Liver (tissue), 9 donors: Measurements from ENCODE around the gene PSD4. TPM values are rescaled to one million over a fixed set of nuclear protein-coding genes. Genes with fewer than 3 reads are reported as not detected.

Source experiments
- DNase-seq: peaks from one replicate; pipeline ENCODE4 v3.0.0-alpha.2; 2017; ENCODE audit warnings: low spot score
- H3K27ac ChIP-seq, 2 donors: one replicate each; pipeline ENCODE4 v1.7.0; 2013; ENCODE audit warnings: inconsistent platforms in 2 of 2, low read length in 2 of 2, control low read depth in 1 of 2, low read depth in 1 of 2, mild to moderate bottlenecking in 1 of 2
- H3K27me3 ChIP-seq, 4 donors: one replicate each; pipeline versions ENCODE4 v1.6.1 to v1.7.0; 2013; ENCODE audit warnings: low read length in 3 of 4, inconsistent platforms in 1 of 4, mild to moderate bottlenecking in 1 of 4, moderate library complexity in 1 of 4; ENCODE audit not compliant: control insufficient read depth in 4 of 4, insufficient read depth in 4 of 4
- H3K36me3 ChIP-seq, 4 donors: one replicate each; pipeline versions ENCODE4 v1.6.1 to v1.7.0; 2013; ENCODE audit warnings: low read length in 3 of 4, mild to moderate bottlenecking in 3 of 4, low read depth in 1 of 4, moderate library complexity in 1 of 4; ENCODE audit not compliant: control insufficient read depth in 4 of 4, insufficient read depth in 3 of 4
- H3K4me1 ChIP-seq, 4 donors: one replicate each; pipeline versions ENCODE4 v1.6.1 to v1.7.0; 2013; ENCODE audit warnings: low read length in 3 of 4, mild to moderate bottlenecking in 3 of 4, moderate library complexity in 1 of 4; ENCODE audit not compliant: control insufficient read depth in 4 of 4, insufficient read depth in 4 of 4
- H3K4me3 ChIP-seq, 3 donors: one replicate each; pipeline versions ENCODE4 v1.6.1 to v1.7.0; 2013; ENCODE audit warnings: low read length in 3 of 3, control low read depth in 1 of 3, low read depth in 1 of 3, mild to moderate bottlenecking in 1 of 3
- H3K9ac ChIP-seq, 2 donors: one replicate each; pipeline ENCODE4 v1.7.0; 2013; ENCODE audit warnings: low read length in 2 of 2, mild to moderate bottlenecking in 2 of 2, moderate library complexity in 2 of 2, control low read depth in 1 of 2, low read depth in 1 of 2
- H3K9me3 ChIP-seq, 4 donors: one replicate each; pipeline versions ENCODE4 v1.6.1 to v1.7.0; 2013; ENCODE audit warnings: low read length in 3 of 4; ENCODE audit not compliant: control insufficient read depth in 4 of 4
- EGR1 ChIP-seq, 2 donors: IDR thresholded peaks; 2 replicates each; pipeline ENCODE4 v1.6.1; 2016 to 2018; ENCODE audit warnings: antibody characterized with exemption in 2 of 2, low read depth in 2 of 2
- FOXA1 ChIP-seq: IDR thresholded peaks from 2 replicates; pipeline ENCODE4 v1.6.1; 2016; ENCODE audit warnings: antibody characterized with exemption
- FOXA2 ChIP-seq: IDR thresholded peaks from 2 replicates; pipeline ENCODE4 v1.6.1; 2016; ENCODE audit warnings: antibody characterized with exemption
- GABPA ChIP-seq, 2 donors: IDR thresholded peaks in 1 of 2; conservative IDR thresholded peaks in 1 of 2; 2 replicates each; pipeline ENCODE4 v1.6.1; 2016; ENCODE audit warnings: antibody characterized with exemption in 2 of 2, mild to moderate bottlenecking in 1 of 2, moderate library complexity in 1 of 2
- HNF4A ChIP-seq, 2 donors: conservative IDR thresholded peaks; 2 replicates each; pipeline ENCODE4 v1.6.1; 2016; ENCODE audit warnings: antibody characterized with exemption in 2 of 2, mild to moderate bottlenecking in 2 of 2
- HNF4G ChIP-seq: IDR thresholded peaks from 2 replicates; pipeline ENCODE4 v1.6.1; 2016; ENCODE audit warnings: antibody characterized with exemption
- JUND ChIP-seq, 2 donors: IDR thresholded peaks; 2 replicates each; pipeline ENCODE4 v1.6.1; 2016; ENCODE audit warnings: antibody characterized with exemption in 2 of 2
- NR2F2 ChIP-seq: IDR thresholded peaks from 2 replicates; pipeline ENCODE4 v1.6.1; 2016; ENCODE audit warnings: antibody characterized with exemption
- RAD21 ChIP-seq, 2 donors: IDR thresholded peaks; 2 replicates each; pipeline ENCODE4 v1.6.1; 2016; ENCODE audit warnings: antibody characterized with exemption in 2 of 2, mild to moderate bottlenecking in 2 of 2
- RXRA ChIP-seq, 2 donors: IDR thresholded peaks; 2 replicates each; pipeline ENCODE4 v1.6.1; 2017 to 2018; ENCODE audit warnings: antibody characterized with exemption in 2 of 2, mild to moderate bottlenecking in 1 of 2
- SP1 ChIP-seq: IDR thresholded peaks from 2 replicates; pipeline ENCODE4 v1.6.1; 2018; ENCODE audit warnings: antibody characterized with exemption, mild to moderate bottlenecking
- YY1 ChIP-seq: IDR thresholded peaks from 2 replicates; pipeline ENCODE4 v1.6.1; 2016; ENCODE audit warnings: antibody characterized with exemption, mild to moderate bottlenecking
- WGBS: extraction: QIAGEN DNeasy Blood & Tissue Kit; methylation state at CpG from one replicate; pipeline ENCODE4 v1.1.7; 2013; 5-methylcytosine and 5-hydroxymethylcytosine counted together
- polyA plus RNA-seq, 2 donors: library from polyadenylated mRNA; stranded (reverse) in 1 of 2; unstranded in 1 of 2; fragments of 200-250 nt in 1 of 2; fragments of >200 nt in 1 of 2; fragmentation: Nextera tagmentation in 1 of 2; extraction: Ambion mirVana in 1 of 2; gene quantifications; one replicate each; pipeline versions ENCODE4 v1.2.1 to v1.2.3, GENCODE V29; 2013 to 2015
- total RNA-seq, 2 donors: library from RNA; depleted of rRNA; stranded (reverse); fragments of >200 nt; gene quantifications; one replicate each; pipeline ENCODE4 v1.2.3, GENCODE V29; 2014
- TF ChIP-seq, protein P1 (sequence below): IDR thresholded peaks from 2 replicates; pipeline ENCODE4 v1.6.1; 2016; ENCODE audit warnings: antibody characterized with exemption
- TF ChIP-seq, protein P2 (sequence below): fragments of 150-350 bp; IDR thresholded peaks from 2 replicates; pipeline ENCODE4 v1.5.1; 2017; ENCODE audit warnings: improper control_type of control experiment, low read depth, low read length; ENCODE audit not compliant: missing input control
- TF ChIP-seq, protein P3 (sequence below): IDR thresholded peaks from 2 replicates; pipeline ENCODE4 v1.6.1; 2016; ENCODE audit warnings: antibody characterized with exemption
- TF ChIP-seq, protein P4 (sequence below): IDR thresholded peaks from 2 replicates; pipeline ENCODE4 v1.6.1; 2016; ENCODE audit warnings: antibody characterized with exemption
- TF ChIP-seq, protein P5 (sequence below): IDR thresholded peaks from 2 replicates; pipeline ENCODE4 v1.6.1; 2016; ENCODE audit warnings: antibody characterized with exemption, mild to moderate bottlenecking
- donor health status: healthy.
- donor health status: healthy.
- donor health status: healthy.
- donor health status: healthy.
- donor health status: healthy.

PSD4 gene
- total and polyA plus RNA-seq, 4 donors: 16.4 to 83.2 (median 34.4) TPM

DNA sequence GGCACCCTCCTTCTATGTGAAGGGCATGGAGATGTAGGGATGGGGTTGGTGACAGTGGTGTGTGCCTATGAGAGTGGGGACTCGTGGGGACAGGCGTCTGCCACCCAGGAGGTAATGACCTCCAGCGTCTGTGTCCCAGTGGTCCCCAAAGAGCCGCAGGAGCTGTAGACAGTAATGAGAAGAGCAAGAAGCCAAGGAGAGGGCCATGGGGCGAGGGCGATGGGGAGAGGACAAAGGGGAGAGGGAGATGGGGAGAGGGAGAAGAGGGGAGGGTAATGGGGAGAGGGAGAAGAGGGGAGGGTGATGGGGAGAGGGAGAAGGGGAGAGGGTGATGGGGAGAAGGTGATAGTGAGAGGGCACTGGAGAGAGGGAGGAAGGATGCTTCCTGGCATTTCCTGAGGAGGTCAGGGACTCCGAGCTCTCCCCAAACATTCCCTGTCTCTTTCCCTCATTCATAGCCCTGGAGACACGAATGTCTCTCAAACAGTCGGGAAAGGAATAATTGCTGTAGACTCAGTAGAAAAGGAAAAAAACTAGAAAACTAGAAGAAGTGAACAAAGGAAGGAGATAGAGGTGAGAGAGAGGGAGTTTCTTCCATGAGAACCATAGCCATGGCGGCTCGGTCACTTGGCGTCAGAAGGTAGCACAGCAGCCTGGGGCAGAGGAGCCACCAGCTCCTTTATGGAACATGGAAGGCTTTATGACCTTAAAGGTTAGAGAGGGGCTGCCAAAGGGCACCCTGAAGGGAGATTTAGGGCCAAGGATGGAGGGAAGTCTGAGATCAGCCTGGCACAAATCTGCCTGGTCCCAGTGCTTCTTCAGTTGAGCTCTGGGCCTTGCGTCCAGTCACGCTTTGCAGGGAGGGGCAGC, 39.5 kb downstream of the PSD4 start:
- TF ChIP-seq, protein P1, sequence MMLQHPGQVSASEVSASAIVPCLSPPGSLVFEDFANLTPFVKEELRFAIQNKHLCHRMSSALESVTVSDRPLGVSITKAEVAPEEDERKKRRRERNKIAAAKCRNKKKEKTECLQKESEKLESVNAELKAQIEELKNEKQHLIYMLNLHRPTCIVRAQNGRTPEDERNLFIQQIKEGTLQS: no peak
- TF ChIP-seq RXRA (IDR thresholded peaks at IDR 0.05) (no peak), NR2F2 (no peak), HNF4A (conservative IDR thresholded peaks at IDR 0.05) (no peak), GABPA (IDR thresholded peaks at IDR 0.05 in 1 of 2, conservative IDR thresholded peaks at IDR 0.05 in 1 of 2) (no peak), SP1 (no peak), FOXA2 (no peak), RAD21 (IDR thresholded peaks at IDR 0.05) (no peak), FOXA1 (no peak), JUND (IDR thresholded peaks at IDR 0.05) (no peak), EGR1 (IDR thresholded peaks at IDR 0.05; ENCODE audit: low read depth in 2 of 2) (no peak), YY1 (no peak), HNF4G (no peak)
- TF ChIP-seq, protein P2, sequence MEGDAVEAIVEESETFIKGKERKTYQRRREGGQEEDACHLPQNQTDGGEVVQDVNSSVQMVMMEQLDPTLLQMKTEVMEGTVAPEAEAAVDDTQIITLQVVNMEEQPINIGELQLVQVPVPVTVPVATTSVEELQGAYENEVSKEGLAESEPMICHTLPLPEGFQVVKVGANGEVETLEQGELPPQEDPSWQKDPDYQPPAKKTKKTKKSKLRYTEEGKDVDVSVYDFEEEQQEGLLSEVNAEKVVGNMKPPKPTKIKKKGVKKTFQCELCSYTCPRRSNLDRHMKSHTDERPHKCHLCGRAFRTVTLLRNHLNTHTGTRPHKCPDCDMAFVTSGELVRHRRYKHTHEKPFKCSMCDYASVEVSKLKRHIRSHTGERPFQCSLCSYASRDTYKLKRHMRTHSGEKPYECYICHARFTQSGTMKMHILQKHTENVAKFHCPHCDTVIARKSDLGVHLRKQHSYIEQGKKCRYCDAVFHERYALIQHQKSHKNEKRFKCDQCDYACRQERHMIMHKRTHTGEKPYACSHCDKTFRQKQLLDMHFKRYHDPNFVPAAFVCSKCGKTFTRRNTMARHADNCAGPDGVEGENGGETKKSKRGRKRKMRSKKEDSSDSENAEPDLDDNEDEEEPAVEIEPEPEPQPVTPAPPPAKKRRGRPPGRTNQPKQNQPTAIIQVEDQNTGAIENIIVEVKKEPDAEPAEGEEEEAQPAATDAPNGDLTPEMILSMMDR: no peak
- TF ChIP-seq, protein P3, sequence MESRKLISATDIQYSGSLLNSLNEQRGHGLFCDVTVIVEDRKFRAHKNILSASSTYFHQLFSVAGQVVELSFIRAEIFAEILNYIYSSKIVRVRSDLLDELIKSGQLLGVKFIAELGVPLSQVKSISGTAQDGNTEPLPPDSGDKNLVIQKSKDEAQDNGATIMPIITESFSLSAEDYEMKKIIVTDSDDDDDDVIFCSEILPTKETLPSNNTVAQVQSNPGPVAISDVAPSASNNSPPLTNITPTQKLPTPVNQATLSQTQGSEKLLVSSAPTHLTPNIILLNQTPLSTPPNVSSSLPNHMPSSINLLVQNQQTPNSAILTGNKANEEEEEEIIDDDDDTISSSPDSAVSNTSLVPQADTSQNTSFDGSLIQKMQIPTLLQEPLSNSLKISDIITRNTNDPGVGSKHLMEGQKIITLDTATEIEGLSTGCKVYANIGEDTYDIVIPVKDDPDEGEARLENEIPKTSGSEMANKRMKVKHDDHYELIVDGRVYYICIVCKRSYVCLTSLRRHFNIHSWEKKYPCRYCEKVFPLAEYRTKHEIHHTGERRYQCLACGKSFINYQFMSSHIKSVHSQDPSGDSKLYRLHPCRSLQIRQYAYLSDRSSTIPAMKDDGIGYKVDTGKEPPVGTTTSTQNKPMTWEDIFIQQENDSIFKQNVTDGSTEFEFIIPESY: no peak
- TF ChIP-seq, protein P4, sequence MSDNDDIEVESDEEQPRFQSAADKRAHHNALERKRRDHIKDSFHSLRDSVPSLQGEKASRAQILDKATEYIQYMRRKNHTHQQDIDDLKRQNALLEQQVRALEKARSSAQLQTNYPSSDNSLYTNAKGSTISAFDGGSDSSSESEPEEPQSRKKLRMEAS: no peak
- TF ChIP-seq, protein P5, sequence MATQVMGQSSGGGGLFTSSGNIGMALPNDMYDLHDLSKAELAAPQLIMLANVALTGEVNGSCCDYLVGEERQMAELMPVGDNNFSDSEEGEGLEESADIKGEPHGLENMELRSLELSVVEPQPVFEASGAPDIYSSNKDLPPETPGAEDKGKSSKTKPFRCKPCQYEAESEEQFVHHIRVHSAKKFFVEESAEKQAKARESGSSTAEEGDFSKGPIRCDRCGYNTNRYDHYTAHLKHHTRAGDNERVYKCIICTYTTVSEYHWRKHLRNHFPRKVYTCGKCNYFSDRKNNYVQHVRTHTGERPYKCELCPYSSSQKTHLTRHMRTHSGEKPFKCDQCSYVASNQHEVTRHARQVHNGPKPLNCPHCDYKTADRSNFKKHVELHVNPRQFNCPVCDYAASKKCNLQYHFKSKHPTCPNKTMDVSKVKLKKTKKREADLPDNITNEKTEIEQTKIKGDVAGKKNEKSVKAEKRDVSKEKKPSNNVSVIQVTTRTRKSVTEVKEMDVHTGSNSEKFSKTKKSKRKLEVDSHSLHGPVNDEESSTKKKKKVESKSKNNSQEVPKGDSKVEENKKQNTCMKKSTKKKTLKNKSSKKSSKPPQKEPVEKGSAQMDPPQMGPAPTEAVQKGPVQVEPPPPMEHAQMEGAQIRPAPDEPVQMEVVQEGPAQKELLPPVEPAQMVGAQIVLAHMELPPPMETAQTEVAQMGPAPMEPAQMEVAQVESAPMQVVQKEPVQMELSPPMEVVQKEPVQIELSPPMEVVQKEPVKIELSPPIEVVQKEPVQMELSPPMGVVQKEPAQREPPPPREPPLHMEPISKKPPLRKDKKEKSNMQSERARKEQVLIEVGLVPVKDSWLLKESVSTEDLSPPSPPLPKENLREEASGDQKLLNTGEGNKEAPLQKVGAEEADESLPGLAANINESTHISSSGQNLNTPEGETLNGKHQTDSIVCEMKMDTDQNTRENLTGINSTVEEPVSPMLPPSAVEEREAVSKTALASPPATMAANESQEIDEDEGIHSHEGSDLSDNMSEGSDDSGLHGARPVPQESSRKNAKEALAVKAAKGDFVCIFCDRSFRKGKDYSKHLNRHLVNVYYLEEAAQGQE: no peak
- no peak overlapping the region for H3K4me3 ChIP-seq
- no peaks in the 10 kb centered on the region for H3K36me3 ChIP-seq
- 96% methylated on average over 14 of the region's 14 CpGs for WGBS
- H3K27ac ChIP-seq: no peak overlapping the region
- DNase-seq: no peak
- H3K9ac ChIP-seq: no peak overlapping the region
- H3K9me3 ChIP-seq: no peaks in the 10 kb centered on the region
- H3K27me3 ChIP-seq: no peaks in the 10 kb centered on the region
- peaks cover 6 to 11% (median 10%) of the 10 kb centered on the region in 4 donors for H3K4me1 ChIP-seq
